Adipocyte (in vitro differentiated cells): Measurements from ENCODE around the gene PRAC1.

ENCODE experiments used
- DNase-seq: peaks from one replicate; pipeline ENCODE4 v3.0.0-alpha.2; 2015; ENCODE audit warnings: low read depth
- H3K27me3 ChIP-seq: replicated peaks from 2 replicates; pipeline ENCODE4 v1.7.0; 2013; ENCODE audit warnings: mild to moderate bottlenecking, low read length, moderate library complexity; ENCODE audit not compliant: control insufficient read depth, insufficient read depth
- H3K36me3 ChIP-seq: 2 replicates; pipeline ENCODE4 v1.7.0; 2013; ENCODE audit warnings: low read length, mild to moderate bottlenecking, moderate library complexity; ENCODE audit not compliant: control insufficient read depth, insufficient read depth, severe bottlenecking
- H3K4me1 ChIP-seq: 2 replicates; pipeline ENCODE4 v1.7.0; 2013; ENCODE audit warnings: mild to moderate bottlenecking, low read length, moderate library complexity; ENCODE audit not compliant: control insufficient read depth, insufficient read depth
- H3K4me3 ChIP-seq: 2 replicates; pipeline ENCODE4 v1.7.0; 2013; ENCODE audit warnings: mild to moderate bottlenecking, low read length, moderate library complexity
- H3K9ac ChIP-seq: 2 replicates; pipeline ENCODE4 v1.7.0; 2013; ENCODE audit warnings: mild to moderate bottlenecking, low read length, moderate library complexity
- H3K9me3 ChIP-seq: 2 replicates; pipeline ENCODE4 v1.7.0; 2013; ENCODE audit warnings: mild to moderate bottlenecking, low read length, moderate library complexity; ENCODE audit not compliant: control insufficient read depth

The PRAC1 gene

DNA sequence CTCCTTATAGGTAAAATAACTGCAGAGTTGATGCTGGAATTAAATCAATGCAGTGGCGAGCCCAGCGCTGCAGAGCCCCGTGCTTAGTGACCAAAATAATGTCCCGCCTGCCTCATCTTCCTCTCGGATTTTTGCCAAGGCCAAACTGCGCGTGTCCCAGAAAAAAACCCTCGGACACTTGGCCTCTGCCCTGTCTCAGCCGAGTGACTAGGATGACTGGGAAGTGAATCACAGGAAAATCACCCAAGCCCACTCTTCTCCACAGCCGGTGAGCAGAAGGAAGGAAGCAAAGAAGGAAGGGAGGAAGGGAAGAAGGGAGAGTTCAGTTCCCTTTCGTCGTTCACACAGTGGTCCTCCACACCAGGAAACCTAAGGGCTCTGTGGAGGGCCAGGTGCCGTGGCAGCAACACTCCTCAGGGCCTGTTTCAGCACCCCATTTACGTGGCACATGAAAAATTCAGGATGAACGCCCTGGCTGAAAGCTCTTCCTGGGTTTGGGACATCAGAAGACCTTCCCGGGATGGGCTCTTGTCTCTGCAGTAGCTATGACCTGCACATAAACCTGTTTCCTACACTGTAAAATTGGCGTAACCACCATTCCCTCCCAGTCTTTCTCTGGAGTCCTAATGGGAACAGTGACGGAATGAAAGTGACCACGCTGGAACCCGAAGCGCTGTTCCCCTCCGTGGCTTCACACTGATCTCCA, 31.6 kb upstream of the PRAC1 start:
- no peak for DNase-seq
- Histone ChIP-seq H3K4me3 (no peak overlapping the region), H3K4me1 (peaks cover 5% of the 10 kb centered on the region), H3K9ac (no peak overlapping the region), H3K9me3 (no peaks in the 10 kb centered on the region), H3K36me3 (no peaks in the 10 kb centered on the region), H3K27me3 (peaks cover 86% of the 10 kb centered on the region)

DNA sequence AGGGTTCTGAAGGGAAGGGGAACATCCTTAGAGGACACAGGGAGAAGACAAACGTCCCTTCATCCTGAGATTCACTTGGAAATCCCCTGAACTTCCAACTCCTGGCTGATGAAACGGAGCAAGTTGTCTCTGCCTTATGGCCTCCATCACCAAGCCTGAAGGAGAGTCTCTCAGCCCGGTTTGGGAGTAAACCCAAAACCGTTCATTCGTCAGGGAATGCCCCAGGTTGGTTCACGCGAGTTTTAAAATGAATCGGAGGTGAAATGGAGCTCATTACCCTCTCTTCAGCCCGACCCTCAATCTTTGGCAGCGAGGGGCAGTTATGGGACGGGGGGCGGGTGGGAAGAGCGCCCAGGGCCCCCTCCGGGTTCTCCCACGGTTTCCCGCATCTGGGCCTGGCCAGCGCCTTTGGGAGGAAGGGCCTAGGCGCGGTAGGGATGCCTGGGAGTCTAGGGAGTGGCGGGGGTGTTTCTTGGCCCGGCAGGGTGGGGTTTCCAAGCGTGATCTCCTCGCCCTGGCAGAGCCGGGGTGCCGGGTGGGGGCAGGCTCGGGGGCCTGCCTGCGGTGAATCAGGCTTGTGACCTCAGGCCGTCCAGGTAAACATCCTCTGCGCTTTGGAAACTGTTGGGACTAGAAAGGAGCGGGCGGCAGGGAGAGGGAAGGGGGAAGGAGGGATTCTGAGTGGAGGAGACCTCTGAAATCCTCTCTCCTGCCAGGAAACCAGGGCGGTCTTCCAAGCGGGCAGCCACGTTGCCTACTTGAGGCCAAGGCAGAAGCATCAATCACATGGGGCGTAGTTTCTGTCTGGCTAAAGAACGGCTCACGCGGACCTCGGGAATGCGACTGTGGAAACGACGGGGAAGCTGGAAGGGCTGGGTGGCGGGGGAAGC, 30.3 kb upstream of the PRAC1 start:
- Histone ChIP-seq H3K9me3 (no peaks in the 10 kb centered on the region), H3K27me3 (peaks cover 95% of the 10 kb centered on the region), H3K36me3 (no peaks in the 10 kb centered on the region), H3K4me3 (no peak overlapping the region), H3K4me1 (peaks cover 5% of the 10 kb centered on the region), H3K9ac (no peak overlapping the region)
- no peak for DNase-seq

DNA sequence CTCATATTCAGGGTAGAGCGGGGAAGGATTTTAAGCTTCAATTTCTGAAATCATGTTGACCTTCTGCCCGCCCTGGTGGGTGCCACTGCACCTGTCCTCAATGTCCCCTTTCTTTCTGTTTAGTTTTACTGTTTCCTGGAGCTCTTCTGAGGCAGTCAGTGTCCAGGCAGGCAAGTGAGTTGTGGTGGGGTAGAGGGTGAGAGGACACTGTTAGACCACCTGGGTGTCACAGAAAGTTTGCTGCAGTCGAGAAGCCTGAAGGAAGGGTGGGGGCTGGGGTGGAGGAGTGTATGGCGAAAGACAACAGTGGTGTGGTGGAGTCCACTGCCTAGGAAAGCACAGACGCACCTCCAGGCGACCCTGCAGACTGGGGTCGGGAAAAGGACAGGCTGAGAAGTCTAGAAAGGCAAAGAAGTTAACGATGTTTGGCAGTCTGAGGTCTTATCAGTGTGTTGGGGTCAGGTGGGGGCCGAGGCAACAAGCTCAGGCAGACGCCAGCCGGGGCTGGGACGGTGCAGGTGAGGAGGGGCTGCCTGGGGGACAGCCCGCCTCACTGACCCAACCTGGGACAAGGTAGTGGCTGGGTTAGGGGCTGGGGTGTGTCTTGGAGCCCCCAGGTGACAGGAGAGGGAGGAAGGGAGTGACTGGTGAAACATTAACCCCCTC, 29.5 kb upstream of the PRAC1 start:
- H3K27me3 ChIP-seq = peaks cover 98% of the 10 kb centered on the region
- no peaks in the 10 kb centered on the region for H3K36me3 ChIP-seq
- H3K9ac ChIP-seq = no peak overlapping the region
- H3K9me3 ChIP-seq = no peaks in the 10 kb centered on the region
- no peak for DNase-seq
- no peak overlapping the region for H3K4me3 ChIP-seq
- H3K4me1 ChIP-seq = peaks cover 5% of the 10 kb centered on the region

DNA sequence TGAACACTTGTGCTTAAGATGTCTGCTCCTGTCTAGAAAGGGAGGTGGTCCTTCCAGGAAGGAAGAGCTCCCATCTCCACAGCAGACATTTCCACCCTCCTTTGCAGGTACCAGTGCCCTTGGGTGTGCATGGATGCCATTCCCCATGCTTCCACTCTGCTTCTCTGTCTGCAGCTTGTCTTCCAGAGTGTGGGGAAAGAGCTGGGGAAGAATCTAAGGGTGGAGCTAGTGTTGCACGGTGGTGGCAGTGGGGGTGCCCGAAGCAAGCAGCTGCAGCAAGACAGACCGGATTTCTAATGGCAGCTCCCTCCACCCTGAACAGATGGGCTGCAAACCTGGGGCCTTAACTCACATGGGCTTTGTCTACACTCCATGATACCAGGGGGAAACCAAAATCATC, 28.9 kb upstream of the PRAC1 start:
- Histone ChIP-seq H3K4me3 (no peak overlapping the region), H3K9ac (no peak overlapping the region), H3K9me3 (no peaks in the 10 kb centered on the region), H3K36me3 (no peaks in the 10 kb centered on the region), H3K4me1 (peaks cover 5% of the 10 kb centered on the region), H3K27me3 (peaks cover 100% of the 10 kb centered on the region)
- no peak for DNase-seq

DNA sequence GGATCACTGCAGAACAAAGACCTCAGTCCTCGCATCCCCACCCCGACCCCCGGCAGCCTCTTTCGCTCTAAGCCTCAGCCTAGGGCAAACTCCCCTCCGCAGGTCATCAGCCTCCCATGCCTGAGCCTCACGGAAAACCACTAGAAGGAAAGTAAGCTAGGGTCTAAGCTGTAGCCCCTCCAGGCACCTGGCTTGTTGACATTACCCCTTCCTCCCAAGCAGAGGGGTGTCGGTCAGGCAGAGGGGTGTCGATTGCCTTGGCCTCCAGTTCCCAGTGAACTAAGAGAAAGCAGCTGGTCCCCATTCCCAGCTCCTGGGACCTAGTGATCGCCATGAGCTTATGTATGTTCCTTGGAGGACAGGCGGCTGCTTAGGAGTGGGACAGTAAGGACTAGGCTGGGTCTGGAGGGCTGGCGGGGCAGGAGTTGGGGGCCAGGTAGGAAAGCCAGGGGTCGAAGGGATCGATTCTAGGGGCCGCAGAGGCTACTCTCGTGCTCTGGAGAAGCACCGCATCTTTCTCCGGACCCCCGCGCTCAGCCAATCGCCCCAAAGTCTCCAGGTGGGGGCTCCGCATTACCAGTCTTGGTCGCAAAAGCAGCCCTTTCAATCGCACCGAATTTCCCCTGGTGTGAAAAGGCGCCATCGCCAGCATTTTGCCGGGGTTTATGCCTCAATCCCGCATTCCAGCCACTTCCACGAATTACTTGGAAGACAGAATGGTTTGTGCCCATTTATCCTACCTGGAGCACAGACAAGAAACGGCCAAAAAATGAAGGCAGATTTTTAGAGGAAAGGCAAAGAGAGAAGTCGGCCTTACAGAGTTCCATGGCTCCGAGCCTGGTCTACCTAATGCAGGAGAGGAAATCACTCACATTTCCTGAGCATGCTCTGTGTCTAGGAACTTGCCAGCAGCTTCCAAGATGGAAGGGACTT, 27.6 kb upstream of the PRAC1 start:
- no peak for DNase-seq
- Histone ChIP-seq H3K4me3 (no peak overlapping the region), H3K27me3 (peaks cover 100% of the 10 kb centered on the region)

DNA sequence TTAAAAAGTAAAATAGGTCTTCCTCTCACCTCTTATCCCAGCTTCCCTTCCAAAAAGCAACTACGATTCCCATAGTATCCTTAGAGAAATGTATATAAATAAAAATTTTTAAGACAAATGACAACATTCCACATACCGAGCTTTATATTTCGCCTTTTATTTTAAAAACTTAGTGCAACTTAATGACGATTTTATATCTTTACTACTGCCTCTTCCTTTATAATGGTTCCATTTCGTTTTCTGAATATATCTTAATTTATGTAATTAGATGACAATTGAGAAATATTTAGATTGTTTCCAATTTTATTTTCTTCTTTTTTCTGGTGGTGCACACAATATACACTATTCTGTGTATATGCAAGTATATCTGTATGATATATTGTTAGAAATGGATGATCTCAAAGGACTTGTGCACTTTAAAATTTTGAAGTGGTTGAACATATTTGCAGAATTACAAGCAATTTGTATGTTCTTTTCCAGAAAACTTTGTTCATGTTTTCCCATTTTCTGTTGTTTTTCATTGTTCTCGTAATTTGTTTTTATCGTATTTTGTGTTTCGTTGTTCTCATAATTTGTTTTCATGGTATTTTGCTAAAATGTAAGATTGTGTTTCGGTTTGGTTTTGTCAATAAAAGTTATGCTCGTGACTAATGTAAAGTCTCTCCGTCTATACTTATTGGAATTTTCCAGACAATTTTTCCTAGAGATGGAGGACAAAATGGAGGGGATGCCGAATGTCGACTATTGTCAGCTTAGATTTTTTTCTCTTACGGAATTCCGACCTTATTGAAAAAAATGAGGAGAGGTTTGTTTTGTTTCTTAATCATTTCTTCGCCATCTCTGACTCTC, 26.6 kb upstream of the PRAC1 start:
- no peak overlapping the region for H3K4me3 ChIP-seq
- H3K36me3 ChIP-seq = no peaks in the 10 kb centered on the region
- H3K9ac ChIP-seq = no peak overlapping the region
- H3K4me1 ChIP-seq = peaks cover 3% of the 10 kb centered on the region
- DNase-seq = no peak
- peaks cover 96% of the 10 kb centered on the region for H3K27me3 ChIP-seq
- H3K9me3 ChIP-seq = no peaks in the 10 kb centered on the region

More for the DNA sequence above, 27.6 kb upstream of the PRAC1 start:
- Histone ChIP-seq H3K9ac (no peak overlapping the region), H3K9me3 (no peaks in the 10 kb centered on the region), H3K36me3 (no peaks in the 10 kb centered on the region), H3K4me1 (peaks cover 5% of the 10 kb centered on the region)

DNA sequence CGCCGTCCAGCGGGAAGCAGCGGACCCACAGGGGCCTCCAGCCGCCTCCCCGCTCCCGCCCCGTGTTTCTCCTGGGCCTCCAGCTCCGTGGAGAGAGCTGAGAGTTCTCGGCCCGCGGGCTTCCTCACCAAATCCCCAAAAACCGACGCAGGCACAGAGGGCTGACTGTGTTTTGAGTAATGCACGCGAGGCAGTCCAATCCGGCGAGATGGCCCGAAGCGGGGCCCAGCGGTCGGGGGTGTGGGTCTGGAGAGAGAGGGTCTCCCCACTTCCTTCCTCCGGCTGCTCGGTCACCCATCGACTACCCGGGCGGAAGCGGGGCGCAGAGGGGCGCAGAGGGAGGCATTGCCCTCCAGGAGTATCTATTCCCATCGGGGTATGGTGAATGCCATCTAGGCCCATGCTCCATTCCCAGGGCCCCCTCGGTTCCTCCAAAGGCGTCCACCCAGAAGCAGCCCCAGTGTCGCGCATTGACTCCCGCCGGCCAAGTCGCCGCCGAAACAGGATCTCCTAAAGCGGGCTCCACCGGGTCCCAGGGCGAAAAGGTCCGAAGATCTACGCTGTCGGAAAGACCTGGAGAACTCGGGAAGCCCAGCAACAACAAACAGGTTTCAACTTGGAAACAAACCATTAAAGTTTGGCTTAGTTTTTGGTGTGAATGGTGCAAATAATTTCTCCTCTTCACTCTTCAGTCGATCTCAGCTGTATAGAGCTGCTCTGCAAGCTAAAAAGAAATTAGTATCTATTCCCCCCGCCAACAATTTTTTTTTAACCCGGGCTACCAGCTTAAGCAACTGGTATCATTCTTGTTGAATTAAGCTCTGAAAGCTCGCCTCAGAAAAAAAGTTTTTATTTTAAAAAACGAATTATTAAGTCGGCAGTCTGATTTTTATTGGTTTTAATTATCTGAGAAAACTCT, 25.4 kb upstream of the PRAC1 start:
- Histone ChIP-seq H3K4me3 (no peak overlapping the region), H3K9me3 (no peaks in the 10 kb centered on the region), H3K36me3 (no peaks in the 10 kb centered on the region), H3K4me1 (no peaks in the 10 kb centered on the region), H3K27me3 (peaks cover 96% of the 10 kb centered on the region), H3K9ac (no peak overlapping the region)
- DNase-seq = no peak

DNA sequence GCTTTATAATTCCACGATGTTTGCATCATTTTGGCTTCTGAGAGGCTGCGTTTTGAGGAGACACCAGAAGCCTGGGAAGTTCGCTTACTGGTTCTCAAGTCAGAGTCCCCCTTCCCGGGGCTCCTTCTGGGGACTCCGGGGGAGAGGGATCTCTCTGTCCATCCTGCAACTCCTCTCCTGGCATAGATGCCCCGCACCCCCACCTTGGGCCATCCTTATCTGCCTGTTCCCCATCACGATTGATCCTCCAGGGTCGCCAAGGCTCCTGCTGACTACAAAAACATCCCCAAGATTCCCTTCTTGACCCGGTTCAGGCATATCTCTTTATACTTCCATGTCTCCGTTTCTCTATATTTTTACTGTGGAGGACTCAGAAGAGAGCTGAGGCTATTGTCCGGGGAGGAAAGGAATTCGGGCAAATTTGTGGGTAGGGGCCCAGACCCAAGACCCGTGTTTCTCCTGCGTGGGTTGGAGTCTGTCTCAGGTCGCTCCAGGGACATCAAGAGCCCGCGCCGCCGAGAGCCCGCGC, 24.7 kb upstream of the PRAC1 start:
- no peak for DNase-seq
- no peaks in the 10 kb centered on the region for H3K4me1 ChIP-seq
- H3K9me3 ChIP-seq = no peaks in the 10 kb centered on the region
- H3K27me3 ChIP-seq = peaks cover 95% of the 10 kb centered on the region
- H3K4me3 ChIP-seq = no peak overlapping the region
- no peaks in the 10 kb centered on the region for H3K36me3 ChIP-seq
- no peak overlapping the region for H3K9ac ChIP-seq

DNA sequence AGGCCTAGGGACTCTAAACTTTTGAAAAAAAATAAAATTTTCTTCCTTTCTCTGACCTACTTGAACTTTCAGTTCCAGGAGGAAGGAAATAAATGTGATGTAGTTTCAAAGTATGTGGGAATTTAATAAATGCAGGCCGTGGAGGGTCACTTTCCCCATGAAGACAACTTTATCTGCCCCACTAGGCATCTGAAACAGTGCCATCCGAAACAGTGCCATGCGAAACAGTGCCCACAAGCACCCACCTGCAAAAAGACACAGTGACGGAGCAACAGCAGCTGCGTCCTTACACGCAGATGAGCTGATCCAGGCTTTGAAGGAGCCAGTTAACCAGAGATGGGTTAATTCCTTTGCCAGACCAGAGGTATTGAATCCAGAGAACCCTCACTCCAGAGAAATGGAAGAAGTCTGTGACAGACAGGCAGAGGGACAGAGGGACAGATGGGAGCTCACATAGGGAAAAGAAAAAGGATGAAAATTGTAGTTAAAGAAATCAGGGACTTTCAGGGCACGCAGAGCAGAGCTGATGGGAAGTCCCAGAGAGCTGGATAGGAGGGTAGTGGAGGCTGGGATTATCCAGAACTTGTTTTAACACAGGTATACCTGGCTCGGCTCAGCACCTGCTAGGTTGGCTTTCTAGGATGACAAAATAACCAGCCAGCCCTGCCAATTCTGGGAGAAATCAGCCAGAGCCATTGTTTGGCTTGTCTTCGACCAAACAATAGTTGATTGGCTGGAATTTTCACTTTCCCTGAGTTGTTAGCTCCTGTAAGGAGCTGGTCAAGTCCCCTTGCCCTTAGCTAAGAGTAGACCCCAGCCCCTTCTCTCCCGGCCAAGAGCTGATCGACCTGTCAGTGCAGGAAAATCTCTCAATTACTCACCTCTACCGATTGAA, 23.3 kb upstream of the PRAC1 start:
- no peaks in the 10 kb centered on the region for H3K36me3 ChIP-seq
- no peak overlapping the region for H3K4me3 ChIP-seq
- no peak for DNase-seq
- no peaks in the 10 kb centered on the region for H3K4me1 ChIP-seq
- peaks cover 1% of the 10 kb centered on the region for H3K9me3 ChIP-seq
- peaks cover 95% of the 10 kb centered on the region for H3K27me3 ChIP-seq
- H3K9ac ChIP-seq = no peak overlapping the region
